Thyroid gland (tissue), 4 donors: ENCODE data around the gene BRINP3.

Experiments used
- CTCF ChIP-seq, 6 experiments: fragments of 200-600 bp in 3 of 6; fragments of 450-650 bp in 3 of 6; sonication (generic) in 3 of 6; IDR thresholded peaks; one replicate each; pipeline ENCODE4 v1.5.1; 2016 to 2019; ENCODE audit warnings: antibody characterized with exemption in 6 of 6, mild to moderate bottlenecking in 2 of 6, inconsistent platforms in 1 of 6, moderate library complexity in 1 of 6
- POLR2A ChIP-seq, 2 donors: fragments of 450-650 bp; IDR thresholded peaks; one replicate each; pipeline ENCODE4 v1.6.1; 2017; ENCODE audit warnings: antibody characterized with exemption in 2 of 2, mild to moderate bottlenecking in 2 of 2, moderate library complexity in 1 of 2

- no peak for TF ChIP-seq CTCF (IDR thresholded peaks at IDR 0.05)
- no peak for TF ChIP-seq POLR2A (IDR thresholded peaks at IDR 0.05)
These were observed 337.0 kb downstream of the BRINP3 start for GRCh38 chr1:190140644-190141043.
